Measurements from ENCODE around the gene ADGRL1.

- TF ChIP-seq POLR2A (IDR thresholded peaks at IDR 0.05) (no peak), CTCF (IDR thresholded peaks at IDR 0.05) (no peak)
These were observed 99.1 kb downstream of the ADGRL1 start for GRCh38 chr19:14106840-14107239.

Measured in right lobe of liver (tissue), 4 donors.